ENCODE data around the gene MTRFR.

MTRFR gene

GRCh38 chr12:123261196-123261595 lies 28.0 kb downstream of the MTRFR start:
- TF ChIP-seq GABPA (IDR thresholded peaks at IDR 0.05; ENCODE audit: low read depth), result no peak
- no peak for TF ChIP-seq REST (IDR thresholded peaks at IDR 0.05; ENCODE audit: insufficient replicate concordance, low read depth)
- no peak for TF ChIP-seq POLR2AphosphoS5 (IDR thresholded peaks at IDR 0.05; ENCODE audit: low read depth)
- TF ChIP-seq CTCF (IDR thresholded peaks at IDR 0.05; ENCODE audit: insufficient read depth, low read length), result no peak
- TF ChIP-seq SPI1 (IDR thresholded peaks at IDR 0.05; ENCODE audit: borderline replicate concordance, low read depth), result no peak
- Histone ChIP-seq H3K27me3 (ENCODE audit: insufficient read depth, poor library complexity, severe bottlenecking) (no peaks in the 10 kb centered on the region), H3K27ac (replicated peaks) (no peak overlapping the region), H3K4me3 (replicated peaks; ENCODE audit: insufficient read depth, low read length) (no peak overlapping the region)
- no peak for DNase-seq (ENCODE audit: low read depth in 1 of 2, low spot score in 1 of 2)

- no peak for TF ChIP-seq GABPA (IDR thresholded peaks at IDR 0.05; ENCODE audit: low read depth)
- no peak for TF ChIP-seq POLR2AphosphoS5 (IDR thresholded peaks at IDR 0.05; ENCODE audit: low read depth)
- no peak for TF ChIP-seq SPI1 (IDR thresholded peaks at IDR 0.05; ENCODE audit: borderline replicate concordance, low read depth)
- no peak for TF ChIP-seq CTCF (IDR thresholded peaks at IDR 0.05; ENCODE audit: insufficient read depth, low read length)
- no peak for TF ChIP-seq REST (IDR thresholded peaks at IDR 0.05; ENCODE audit: insufficient replicate concordance, low read depth)
- Histone ChIP-seq H3K27ac (replicated peaks) (no peak overlapping the region), H3K27me3 (ENCODE audit: insufficient read depth, poor library complexity, severe bottlenecking) (no peaks in the 10 kb centered on the region), H3K4me3 (replicated peaks; ENCODE audit: insufficient read depth, low read length) (no peak overlapping the region)
- no peak for DNase-seq (ENCODE audit: low read depth in 1 of 2, low spot score in 1 of 2)
Observed at GRCh38 chr12:123263196-123263817, 30.1 kb downstream of the MTRFR start.

- Histone ChIP-seq H3K27me3 (ENCODE audit: insufficient read depth, poor library complexity, severe bottlenecking) (no peaks in the 10 kb centered on the region), H3K27ac (replicated peaks) (no peak overlapping the region), H3K4me3 (replicated peaks; ENCODE audit: insufficient read depth, low read length) (no peak overlapping the region)
- DNase-seq (ENCODE audit: low read depth in 1 of 2, low spot score in 1 of 2), result no peak
- no peak for TF ChIP-seq REST (IDR thresholded peaks at IDR 0.05; ENCODE audit: insufficient replicate concordance, low read depth)
- TF ChIP-seq POLR2AphosphoS5 (IDR thresholded peaks at IDR 0.05; ENCODE audit: low read depth), result no peak
- no peak for TF ChIP-seq SPI1 (IDR thresholded peaks at IDR 0.05; ENCODE audit: borderline replicate concordance, low read depth)
- TF ChIP-seq CTCF (IDR thresholded peaks at IDR 0.05; ENCODE audit: insufficient read depth, low read length), result no peak
- TF ChIP-seq GABPA (IDR thresholded peaks at IDR 0.05; ENCODE audit: low read depth), result no peak
Observed at GRCh38 chr12:123264642-123265041, 31.4 kb downstream of the MTRFR start.
